PFSK-1 (cell line): ENCODE data around the gene NFIX. TPM values are rescaled to one million over a fixed set of nuclear protein-coding genes. Genes with fewer than 3 reads are reported as not detected.

Experiments
- FOXP2 ChIP-seq: optimal IDR thresholded peaks from 2 replicates; pipeline ENCODE3; 2011; ENCODE audit warnings: borderline replicate concordance, control low read depth, inconsistent platforms; ENCODE audit not compliant: insufficient read depth; ENCODE audit errors: extremely low read length, extremely low read depth
- POLR2AphosphoS5 ChIP-seq: IDR thresholded peaks from 2 replicates; pipeline ENCODE4 v1.6.1; 2012; ENCODE audit warnings: low read depth, mild to moderate bottlenecking, control low read depth, low read length, moderate library complexity
- REST ChIP-seq, 2 experiments: IDR thresholded peaks; 2 replicates each; pipeline versions ENCODE4 v1.6.1 to v1.8.0; 2011 to 2012; ENCODE audit warnings: low read depth in 2 of 2, low read length in 2 of 2, control low read depth in 1 of 2, inconsistent platforms in 1 of 2, mild to moderate bottlenecking in 1 of 2, moderate library complexity in 1 of 2; ENCODE audit not compliant: insufficient read depth in 1 of 2
- SIN3A ChIP-seq: IDR thresholded peaks from 2 replicates; pipeline ENCODE4 v1.6.1; 2012; ENCODE audit warnings: mild to moderate bottlenecking, low read length, moderate library complexity, borderline replicate concordance; ENCODE audit not compliant: insufficient read depth
- TAF1 ChIP-seq: IDR thresholded peaks from 2 replicates; pipeline ENCODE4 v1.6.1; 2012; ENCODE audit warnings: low read length, control low read depth, borderline replicate concordance; ENCODE audit not compliant: insufficient read depth
- polyA plus RNA-seq: library from polyadenylated mRNA; unstranded; fragments of >200 nt; gene quantifications from one replicate; pipeline ENCODE4 v1.2.1, GENCODE V29; 2012; ENCODE audit warnings: low read depth, missing spikeins; ENCODE audit not compliant: insufficient read length

NFIX gene
- polyA plus RNA-seq = 22.2 TPM

GRCh38 chr19:12994701-12995595 lies at the start of gene NFIX:
TSS of gene NFIX (plus strand) at chr19:12995475. CDS start at chr19:12995838, 363 bp downstream.
- TF ChIP-seq REST (IDR thresholded peaks at IDR 0.05; ENCODE audit: insufficient read depth in 1 of 2, low read depth in 2 of 2, low read length in 2 of 2) (no peak), FOXP2 (peak; percentile 54), SIN3A (no peak), POLR2AphosphoS5 (no peak), TAF1 (no peak)

GRCh38 chr19:12945479-12946091 lies 49.7 kb upstream of the NFIX start, which contains the start of gene RAD23A:
TSS of gene RAD23A (plus strand) at chr19:12945862. CDS start at chr19:12945949, 87 bp downstream.
- TF ChIP-seq SIN3A (peak; percentile 11; the same call in 1 of the 2 replicates), FOXP2 (peak; percentile 92), TAF1 (peak; percentile 94), POLR2AphosphoS5 (peak; percentile 64), REST (IDR thresholded peaks at IDR 0.05; ENCODE audit: insufficient read depth in 1 of 2, low read depth in 2 of 2, low read length in 2 of 2) (0 out of 4 replicates have a peak, but pooled peaks of 1 of the 2 experiments have one; percentile 43)

GRCh38 chr19:12946092-12946721 lies 49.1 kb upstream of the NFIX start:
- TF ChIP-seq POLR2AphosphoS5 (peak; percentile 56; the same call in 1 of the 2 replicates), TAF1 (no peak), SIN3A (0 out of 2 replicates have a peak, but pooled peaks have one; percentile 33), REST (IDR thresholded peaks at IDR 0.05; ENCODE audit: insufficient read depth in 1 of 2, low read depth in 2 of 2, low read length in 2 of 2) (no peak)

DNA sequence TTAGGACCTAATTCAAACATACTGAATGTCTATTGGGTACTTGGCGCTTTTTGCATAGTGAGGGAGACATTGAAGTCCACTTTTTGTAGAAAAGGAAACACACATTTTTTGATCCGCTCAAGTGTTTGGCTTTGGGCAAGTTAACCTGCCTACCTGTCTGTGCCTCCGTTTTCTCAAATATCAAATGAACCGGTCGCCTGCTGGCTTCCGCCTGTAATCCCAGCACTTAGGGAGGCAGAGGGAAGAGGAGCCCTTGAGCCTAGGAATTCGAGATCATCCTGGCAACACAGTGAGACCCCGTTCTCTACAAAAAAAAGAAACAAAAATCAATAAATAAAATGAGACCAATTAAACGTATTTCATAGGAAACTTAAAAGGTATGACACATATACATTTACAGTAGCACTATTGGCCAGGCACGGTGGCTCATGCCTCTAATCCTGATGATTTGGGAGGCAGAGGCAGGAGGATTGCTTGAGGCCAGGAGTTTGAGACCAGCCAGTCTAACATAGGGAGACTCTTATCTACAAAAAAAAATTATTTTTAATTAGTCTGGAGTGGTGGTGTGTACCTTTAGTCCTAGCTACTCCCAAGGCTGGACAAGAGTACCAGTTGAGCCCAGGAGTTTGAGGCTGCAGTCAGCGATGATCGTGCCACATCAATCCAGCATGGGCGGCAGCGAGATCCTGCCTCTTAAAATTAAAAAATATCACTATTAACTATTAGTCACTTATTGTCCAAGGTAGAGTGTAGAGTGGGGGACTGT lies 48.4 kb upstream of the NFIX start:
- no peak for TF ChIP-seq SIN3A
- no peak for TF ChIP-seq FOXP2
- no peak for TF ChIP-seq TAF1
- TF ChIP-seq REST (IDR thresholded peaks at IDR 0.05; ENCODE audit: insufficient read depth in 1 of 2, low read depth in 2 of 2, low read length in 2 of 2) = no peak
- TF ChIP-seq POLR2AphosphoS5 = no peak
